Measurements from ENCODE around the gene UBR3. TPM values are rescaled to one million over a fixed set of nuclear protein-coding genes. Genes with fewer than 3 reads are reported as not detected.

Gene UBR3
- total RNA-seq, 6 experiments from 2014 or later, result 25.3 to 37.3 (median 29.9) TPM

DNA sequence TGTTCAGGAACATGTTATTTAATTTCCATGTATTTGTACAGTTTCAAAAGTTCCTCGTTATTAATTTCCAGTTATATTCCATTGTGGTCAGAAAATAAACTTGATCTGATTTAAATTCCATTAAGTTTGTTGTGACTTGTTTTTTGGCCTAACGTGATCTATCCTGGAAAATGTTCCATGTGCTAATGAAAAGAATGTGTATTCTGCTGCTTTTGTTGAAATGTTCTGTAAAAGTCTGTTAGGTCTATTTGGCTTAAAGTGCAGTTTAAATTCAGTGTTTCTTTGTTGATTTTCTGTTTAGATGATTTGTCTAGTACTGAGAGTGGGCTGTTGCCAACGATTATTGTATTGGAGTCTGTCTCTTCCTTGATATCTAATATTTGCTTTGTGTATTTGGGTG lies 148.0 kb downstream of the UBR3 start:
- intact Hi-C loops (cut with DNase I), result no loop called here

DNA sequence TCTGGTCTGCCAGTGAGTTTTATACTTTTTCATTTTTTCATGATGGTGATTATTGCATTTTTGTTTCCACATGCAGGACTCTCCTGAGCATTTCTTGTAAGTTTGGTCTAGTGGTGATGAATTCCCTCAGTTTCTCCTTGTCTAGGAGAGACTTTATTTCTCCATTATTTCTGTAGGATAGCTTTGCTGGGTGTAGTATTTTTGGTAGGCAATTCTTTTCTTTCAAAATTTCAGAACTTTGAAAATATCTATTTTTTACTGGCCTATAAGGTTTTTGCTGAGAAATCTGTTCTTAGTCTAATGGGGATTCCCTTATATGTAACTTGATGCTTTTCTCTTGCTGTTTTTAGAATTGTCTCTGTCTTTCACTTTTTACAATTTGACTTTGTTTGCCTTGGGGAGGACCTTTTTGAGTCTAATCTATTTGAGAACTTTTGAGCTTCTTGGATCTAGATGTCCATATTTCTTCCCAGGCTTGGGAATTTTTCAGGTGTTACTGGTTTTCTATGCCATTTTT lies 149.1 kb downstream of the UBR3 start:
- H3K27ac ChIP-seq, result no peak overlapping the region
- intact Hi-C loops (cut with DNase I), result no loop called here
- no peaks in the 10 kb centered on the region for H3K4me1 ChIP-seq
- no peak for ATAC-seq
- no peak overlapping the region for H3K4me3 ChIP-seq
- no peaks in the 10 kb centered on the region for H3K27me3 ChIP-seq
- no peaks in the 10 kb centered on the region for H3K9me3 ChIP-seq
- TF ChIP-seq POLR2A (IDR thresholded peaks at IDR 0.05), result no peak
- TF ChIP-seq, protein P1, sequence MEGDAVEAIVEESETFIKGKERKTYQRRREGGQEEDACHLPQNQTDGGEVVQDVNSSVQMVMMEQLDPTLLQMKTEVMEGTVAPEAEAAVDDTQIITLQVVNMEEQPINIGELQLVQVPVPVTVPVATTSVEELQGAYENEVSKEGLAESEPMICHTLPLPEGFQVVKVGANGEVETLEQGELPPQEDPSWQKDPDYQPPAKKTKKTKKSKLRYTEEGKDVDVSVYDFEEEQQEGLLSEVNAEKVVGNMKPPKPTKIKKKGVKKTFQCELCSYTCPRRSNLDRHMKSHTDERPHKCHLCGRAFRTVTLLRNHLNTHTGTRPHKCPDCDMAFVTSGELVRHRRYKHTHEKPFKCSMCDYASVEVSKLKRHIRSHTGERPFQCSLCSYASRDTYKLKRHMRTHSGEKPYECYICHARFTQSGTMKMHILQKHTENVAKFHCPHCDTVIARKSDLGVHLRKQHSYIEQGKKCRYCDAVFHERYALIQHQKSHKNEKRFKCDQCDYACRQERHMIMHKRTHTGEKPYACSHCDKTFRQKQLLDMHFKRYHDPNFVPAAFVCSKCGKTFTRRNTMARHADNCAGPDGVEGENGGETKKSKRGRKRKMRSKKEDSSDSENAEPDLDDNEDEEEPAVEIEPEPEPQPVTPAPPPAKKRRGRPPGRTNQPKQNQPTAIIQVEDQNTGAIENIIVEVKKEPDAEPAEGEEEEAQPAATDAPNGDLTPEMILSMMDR (IDR thresholded peaks at IDR 0.05), result no peak
- no peaks in the 10 kb centered on the region for H3K36me3 ChIP-seq
- no peak for DNase-seq

More for the DNA sequence above, 148.0 kb downstream of the UBR3 start:
- no peaks in the 10 kb centered on the region for H3K4me1 ChIP-seq
- H3K4me3 ChIP-seq, result no peak overlapping the region
- DNase-seq (no peak), ATAC-seq (no peak)
- no peaks in the 10 kb centered on the region for H3K9me3 ChIP-seq
- WGBS (ENCODE audit: insufficient coverage, low coverage, low lambda C conversion rate, missing lambda C conversion rate), result 98% methylated on average over 3 of the region's 3 CpGs
- H3K27ac ChIP-seq, result no peak overlapping the region
- TF ChIP-seq, protein P1 (IDR thresholded peaks at IDR 0.05), result no peak
- no peaks in the 10 kb centered on the region for H3K27me3 ChIP-seq
- no peaks in the 10 kb centered on the region for H3K36me3 ChIP-seq

DNA sequence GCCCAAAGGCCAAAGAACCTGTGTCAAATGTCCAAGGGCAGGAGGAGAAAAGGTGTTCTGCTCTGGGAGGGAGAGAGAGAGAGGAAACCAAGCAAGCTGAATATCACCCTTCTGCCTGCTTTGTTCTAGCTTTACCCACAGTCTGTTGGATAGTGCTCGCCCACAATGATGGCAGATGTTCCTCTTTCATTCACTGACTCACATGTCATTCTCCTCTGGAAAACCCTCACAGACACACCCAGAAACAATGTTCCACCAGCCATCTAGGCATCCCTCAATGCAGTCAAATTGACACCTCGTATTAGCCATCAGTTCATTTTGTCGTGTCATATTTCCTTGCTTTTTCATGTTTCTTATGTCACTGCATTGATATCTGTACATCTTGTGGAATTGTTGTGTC lies 150.3 kb downstream of the UBR3 start:
- no peak for TF ChIP-seq POLR2A (IDR thresholded peaks at IDR 0.05)
- TF ChIP-seq, protein P1 (IDR thresholded peaks at IDR 0.05), result no peak
- ATAC-seq (no peak), DNase-seq (no peak)
- no peak overlapping the region for H3K27ac ChIP-seq
- no peaks in the 10 kb centered on the region for H3K4me1 ChIP-seq
- WGBS (ENCODE audit: insufficient coverage, low coverage, low lambda C conversion rate, missing lambda C conversion rate), result 94% methylated on average over 3 of the region's 3 CpGs
- H3K4me3 ChIP-seq, result no peak overlapping the region
- no peaks in the 10 kb centered on the region for H3K9me3 ChIP-seq
- intact Hi-C loops (cut with DNase I), result no loop called here
- no peaks in the 10 kb centered on the region for H3K27me3 ChIP-seq
- H3K36me3 ChIP-seq, result no peaks in the 10 kb centered on the region

DNA sequence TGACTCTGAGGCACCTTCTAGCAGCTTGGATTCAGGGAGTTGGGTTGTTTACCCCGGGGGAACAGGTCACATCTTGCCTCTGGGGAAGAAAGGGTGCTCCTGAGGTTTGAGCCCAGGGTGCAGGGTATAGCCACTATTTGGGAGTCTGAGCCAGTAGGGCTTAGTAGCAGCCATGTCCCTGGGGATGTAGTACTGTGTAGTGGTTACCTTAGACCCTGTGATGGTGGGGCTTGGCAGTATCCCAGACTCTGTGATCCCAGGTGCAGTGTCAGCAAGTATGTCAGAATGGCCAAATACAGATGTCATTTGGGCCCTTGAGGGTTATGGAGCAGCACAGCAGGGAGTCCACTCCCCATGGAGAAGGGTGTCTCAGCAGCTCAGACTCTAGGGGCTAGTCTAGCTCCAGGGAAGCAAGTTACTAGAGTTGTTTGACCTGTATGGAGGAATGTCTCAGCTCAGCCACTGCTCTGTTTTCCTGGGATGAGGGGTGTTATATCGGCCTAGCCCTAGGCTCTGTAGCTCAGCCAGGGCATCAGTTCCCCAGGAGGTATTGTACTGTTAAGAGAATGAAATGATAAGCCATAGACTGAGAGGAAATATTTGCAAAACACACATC lies 151.3 kb downstream of the UBR3 start:
- H3K9me3 ChIP-seq, result no peaks in the 10 kb centered on the region
- H3K27me3 ChIP-seq, result no peaks in the 10 kb centered on the region
- 100% methylated on average over 1 of the region's 2 CpGs for WGBS (ENCODE audit: insufficient coverage, low coverage, low lambda C conversion rate, missing lambda C conversion rate)
- no peak overlapping the region for H3K27ac ChIP-seq
- no peak for DNase-seq
- no peaks in the 10 kb centered on the region for H3K36me3 ChIP-seq
- no peak for TF ChIP-seq POLR2A (IDR thresholded peaks at IDR 0.05)
- TF ChIP-seq, protein P1 (IDR thresholded peaks at IDR 0.05), result no peak
- ATAC-seq, result peak in 1 of 4 donors; percentile 22
- intact Hi-C loops (cut with DNase I), result no loop called here
- H3K4me1 ChIP-seq, result no peaks in the 10 kb centered on the region
- no peak overlapping the region for H3K4me3 ChIP-seq

DNA sequence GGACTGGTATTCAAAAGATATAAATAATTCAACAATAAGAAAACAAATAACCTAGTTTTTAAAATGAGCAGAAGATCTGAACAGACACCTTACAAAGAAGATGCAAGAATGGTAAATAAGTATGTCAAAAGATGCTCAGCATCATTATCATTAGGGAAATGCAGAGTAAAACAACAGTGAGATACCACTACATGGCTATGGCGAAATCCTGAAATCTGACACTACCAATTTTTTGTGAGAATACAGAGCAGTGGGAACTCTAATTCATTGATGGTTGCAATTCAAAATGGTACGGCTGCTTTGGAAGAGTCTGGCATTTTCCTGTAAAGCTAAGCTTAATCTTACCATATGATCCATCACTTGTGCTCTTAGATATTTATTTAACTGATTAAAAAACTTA lies 151.8 kb downstream of the UBR3 start:
- no peak overlapping the region for H3K4me3 ChIP-seq
- 91% methylated on average over 2 of the region's 2 CpGs for WGBS (ENCODE audit: insufficient coverage, low coverage, low lambda C conversion rate, missing lambda C conversion rate)
- H3K27me3 ChIP-seq, result no peaks in the 10 kb centered on the region
- DNase-seq, result no peak
- intact Hi-C loops (cut with DNase I), result no loop called here
- H3K27ac ChIP-seq, result no peak overlapping the region
- no peaks in the 10 kb centered on the region for H3K4me1 ChIP-seq
- H3K36me3 ChIP-seq, result no peaks in the 10 kb centered on the region
- TF ChIP-seq, protein P1 (IDR thresholded peaks at IDR 0.05), result no peak
- no peak for TF ChIP-seq POLR2A (IDR thresholded peaks at IDR 0.05)
- no peaks in the 10 kb centered on the region for H3K9me3 ChIP-seq
- ATAC-seq, result no peak

Data from right lobe of liver (tissue), 6 donors.